HG03521 (cell line): ENCODE data around the gene LRIG2.
"Not testable (repeated sequence)": the region's sequence is repeated elsewhere in the genome, so short reads cannot be mapped to it uniquely, and the experiment has no call there.

Experiments used
- ATAC-seq: cut with Tn5 transposase; IDR thresholded peaks from one replicate; pipeline ENCODE4 v1.9.1; 2021; ENCODE audit warnings: mild to moderate bottlenecking, moderate library complexity; ENCODE audit not compliant: unreplicated experiment

Gene LRIG2, protein sequence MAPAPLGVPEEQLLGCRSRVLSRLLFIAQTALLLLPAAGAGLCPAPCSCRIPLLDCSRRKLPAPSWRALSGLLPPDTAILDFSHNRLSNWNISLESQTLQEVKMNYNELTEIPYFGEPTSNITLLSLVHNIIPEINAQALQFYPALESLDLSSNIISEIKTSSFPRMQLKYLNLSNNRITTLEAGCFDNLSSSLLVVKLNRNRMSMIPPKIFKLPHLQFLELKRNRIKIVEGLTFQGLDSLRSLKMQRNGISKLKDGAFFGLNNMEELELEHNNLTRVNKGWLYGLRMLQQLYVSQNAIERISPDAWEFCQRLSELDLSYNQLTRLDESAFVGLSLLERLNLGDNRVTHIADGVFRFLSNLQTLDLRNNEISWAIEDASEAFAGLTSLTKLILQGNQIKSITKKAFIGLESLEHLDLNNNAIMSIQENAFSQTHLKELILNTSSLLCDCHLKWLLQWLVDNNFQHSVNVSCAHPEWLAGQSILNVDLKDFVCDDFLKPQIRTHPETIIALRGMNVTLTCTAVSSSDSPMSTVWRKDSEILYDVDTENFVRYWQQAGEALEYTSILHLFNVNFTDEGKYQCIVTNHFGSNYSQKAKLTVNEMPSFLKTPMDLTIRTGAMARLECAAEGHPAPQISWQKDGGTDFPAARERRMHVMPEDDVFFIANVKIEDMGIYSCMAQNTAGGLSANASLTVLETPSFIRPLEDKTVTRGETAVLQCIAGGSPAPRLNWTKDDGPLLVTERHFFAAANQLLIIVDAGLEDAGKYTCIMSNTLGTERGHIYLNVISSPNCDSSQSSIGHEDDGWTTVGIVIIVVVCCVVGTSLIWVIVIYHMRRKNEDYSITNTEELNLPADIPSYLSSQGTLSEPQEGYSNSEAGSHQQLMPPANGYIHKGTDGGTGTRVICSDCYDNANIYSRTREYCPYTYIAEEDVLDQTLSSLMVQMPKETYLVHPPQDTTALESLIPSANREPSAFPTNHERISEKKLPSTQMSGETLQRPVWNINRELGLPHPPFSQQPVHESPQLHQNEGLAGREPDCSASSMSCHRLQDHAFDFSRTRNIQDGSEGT

DNA sequence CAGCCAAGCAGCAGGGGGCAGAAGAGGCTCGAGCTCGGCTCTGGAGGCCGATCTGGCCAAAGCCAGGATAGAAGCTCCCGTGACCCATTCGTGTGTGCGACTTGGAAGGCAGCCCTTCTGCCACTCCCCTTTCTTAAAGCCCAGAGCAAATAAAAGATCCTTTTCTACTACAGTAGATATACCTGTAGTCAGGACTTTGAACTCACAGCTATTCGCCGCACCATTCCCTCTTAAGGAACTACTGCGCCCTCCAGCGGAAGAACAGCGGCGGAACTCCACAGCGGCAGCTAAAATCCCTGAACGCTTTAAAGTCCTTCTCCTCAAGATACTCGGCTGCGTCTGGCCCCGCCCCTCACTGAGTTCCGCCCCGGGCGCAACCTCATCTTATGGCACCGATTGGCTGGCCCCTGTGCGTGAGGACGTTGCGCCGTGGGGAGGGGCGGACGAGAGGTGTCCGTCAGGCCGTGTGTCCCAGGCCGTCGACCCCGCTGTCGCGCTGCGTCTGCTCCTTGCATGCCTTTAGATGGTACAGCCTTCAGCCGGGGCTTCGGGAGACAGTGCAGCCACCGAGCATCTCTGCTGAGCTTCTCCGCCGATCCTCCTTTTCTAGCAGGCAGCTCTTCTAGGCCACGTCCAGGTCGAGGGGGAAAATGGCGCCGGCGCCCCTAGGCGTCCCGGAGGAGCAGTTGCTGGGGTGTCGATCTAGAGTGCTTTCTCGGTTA is at the start of gene LRIG2:
TSS of gene LRIG2 (plus strand) at position 442 of the 722 bp plus-strand sequence. CDS start at position 651, 209 bp downstream.
- ATAC-seq = peak; percentile 95

DNA sequence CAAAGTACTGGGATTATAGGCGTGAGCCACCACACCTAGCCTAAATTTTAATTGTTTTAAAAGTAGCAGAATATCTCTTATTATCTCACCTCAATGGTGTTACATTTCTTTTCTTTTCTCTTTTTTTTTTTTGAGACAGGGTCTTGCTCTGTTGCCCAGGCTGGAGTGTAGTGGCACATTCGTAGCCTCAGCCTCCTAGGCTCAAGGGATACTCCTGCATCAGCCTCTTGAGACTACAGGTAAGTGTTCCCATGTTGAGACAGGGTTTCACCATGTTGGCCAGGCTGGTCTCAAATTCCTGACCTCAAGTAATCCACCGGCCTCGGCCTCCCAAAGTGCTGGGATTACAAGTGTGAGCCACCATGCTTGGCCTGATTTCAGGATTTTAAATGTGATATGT is 49.7 kb upstream of the LRIG2 start:
- not testable (repeated sequence) for ATAC-seq

DNA sequence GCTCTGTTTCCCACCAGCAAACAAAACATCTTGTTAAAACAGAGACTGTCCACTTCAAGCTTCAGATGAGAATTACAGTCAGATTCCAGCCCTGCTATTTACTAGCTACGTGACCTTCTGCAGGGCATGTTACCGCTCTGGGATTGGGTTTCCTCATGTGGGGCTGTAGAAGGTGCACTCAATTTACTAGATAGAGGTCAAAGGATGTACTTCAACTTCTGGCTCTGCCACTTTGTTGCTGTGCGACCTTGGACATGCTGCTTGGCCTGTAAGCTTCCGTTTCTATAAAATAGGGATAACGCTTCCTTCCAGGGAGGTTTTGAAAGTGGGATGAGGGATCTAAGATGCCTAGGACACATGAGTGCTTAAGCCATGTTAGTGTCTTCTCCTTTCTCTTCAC is 46.0 kb upstream of the LRIG2 start:
- ATAC-seq = no peak

DNA sequence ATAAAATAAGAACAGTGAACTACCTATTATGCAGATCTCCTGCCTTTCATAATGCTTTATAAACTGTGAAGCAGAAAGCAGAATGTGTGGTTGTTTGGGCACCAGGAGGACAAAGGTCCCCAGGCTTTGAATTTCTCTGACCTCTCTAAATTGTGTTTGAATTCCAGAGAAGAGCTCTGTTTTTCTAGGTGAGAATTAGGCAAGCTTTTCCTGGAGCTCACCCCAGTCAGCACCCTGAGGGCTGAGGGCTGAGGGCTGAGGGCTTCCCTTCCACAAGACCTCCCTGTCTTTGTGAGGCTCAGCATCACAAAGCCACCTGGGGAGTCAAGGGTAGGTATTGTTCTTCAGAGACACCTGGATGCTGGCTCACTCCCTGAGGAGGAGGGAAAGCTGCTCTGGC is 45.5 kb upstream of the LRIG2 start:
- no peak for ATAC-seq

DNA sequence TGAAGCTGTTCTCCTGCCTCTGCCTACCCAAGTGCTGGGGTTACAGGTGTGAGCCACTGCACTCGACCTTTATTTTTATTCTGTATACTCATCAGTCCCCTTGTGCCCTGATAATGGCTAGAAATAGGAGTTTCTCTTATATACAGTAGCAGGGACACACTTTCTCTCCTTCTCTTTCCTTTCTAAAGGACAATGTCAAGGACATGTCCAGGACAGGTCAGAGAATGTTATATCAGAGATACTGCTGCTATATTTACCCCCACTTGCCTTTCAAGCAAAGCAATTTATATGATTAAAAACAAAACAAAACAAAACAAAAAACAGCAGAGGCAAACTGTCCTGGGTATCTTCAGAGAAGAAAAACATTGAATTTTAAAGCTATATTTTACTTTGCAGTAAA is 43.2 kb upstream of the LRIG2 start:
- ATAC-seq = no peak

DNA sequence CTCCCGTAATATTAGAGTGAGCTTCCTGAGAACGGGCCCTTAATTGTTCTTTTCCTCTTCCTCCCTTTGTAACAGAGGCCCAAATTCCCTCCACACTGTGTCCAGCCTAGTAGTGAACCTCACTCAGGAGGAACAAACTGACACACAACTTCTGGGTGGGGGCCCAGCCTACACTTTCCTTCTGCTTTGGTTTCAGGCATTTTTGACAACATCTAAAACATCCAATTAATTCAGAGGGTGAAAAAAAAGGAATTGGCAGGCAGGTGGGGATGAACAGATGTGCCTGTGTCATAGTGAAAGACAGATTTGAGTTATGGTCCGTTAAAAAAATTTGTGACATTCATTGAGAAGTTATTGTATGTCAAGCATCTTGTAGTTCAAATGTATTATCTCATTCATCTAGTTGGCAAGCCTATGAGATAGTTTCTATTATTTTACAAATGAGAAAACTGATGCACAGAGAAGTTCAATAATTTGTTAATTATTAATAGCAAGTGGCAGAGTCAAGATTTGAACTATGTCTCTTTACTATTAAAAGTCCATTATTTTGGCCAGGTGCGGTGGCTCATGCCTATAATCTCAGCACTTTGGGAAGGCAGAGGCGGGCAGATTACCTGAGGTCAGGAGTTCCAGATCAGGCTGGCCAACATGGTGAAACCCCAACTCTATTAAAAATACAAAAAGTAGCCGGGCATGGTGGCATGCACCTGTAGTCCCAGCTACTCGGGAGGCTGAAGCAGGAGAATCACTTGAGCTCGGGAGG is 41.6 kb upstream of the LRIG2 start:
- ATAC-seq = no peak

DNA sequence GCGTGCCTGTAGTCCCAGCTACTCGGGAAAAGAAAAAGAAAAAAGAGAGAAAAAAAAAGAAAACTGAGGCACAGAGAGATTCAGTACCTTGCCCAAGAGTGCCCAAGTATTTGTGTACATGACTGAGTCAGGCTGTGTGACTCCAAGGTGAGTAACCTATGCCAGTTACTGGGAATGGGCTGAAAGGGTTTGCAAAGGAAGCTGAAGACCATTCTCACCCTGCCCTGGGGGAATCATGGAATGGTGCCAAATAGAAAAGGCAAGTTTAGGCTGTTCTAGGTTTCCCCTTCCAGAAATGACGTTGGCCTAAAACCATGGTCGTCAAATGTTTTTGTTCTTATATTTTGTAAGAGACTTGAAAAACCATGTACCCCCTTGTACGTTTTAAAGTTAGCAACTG is 37.9 kb upstream of the LRIG2 start:
- no peak for ATAC-seq

DNA sequence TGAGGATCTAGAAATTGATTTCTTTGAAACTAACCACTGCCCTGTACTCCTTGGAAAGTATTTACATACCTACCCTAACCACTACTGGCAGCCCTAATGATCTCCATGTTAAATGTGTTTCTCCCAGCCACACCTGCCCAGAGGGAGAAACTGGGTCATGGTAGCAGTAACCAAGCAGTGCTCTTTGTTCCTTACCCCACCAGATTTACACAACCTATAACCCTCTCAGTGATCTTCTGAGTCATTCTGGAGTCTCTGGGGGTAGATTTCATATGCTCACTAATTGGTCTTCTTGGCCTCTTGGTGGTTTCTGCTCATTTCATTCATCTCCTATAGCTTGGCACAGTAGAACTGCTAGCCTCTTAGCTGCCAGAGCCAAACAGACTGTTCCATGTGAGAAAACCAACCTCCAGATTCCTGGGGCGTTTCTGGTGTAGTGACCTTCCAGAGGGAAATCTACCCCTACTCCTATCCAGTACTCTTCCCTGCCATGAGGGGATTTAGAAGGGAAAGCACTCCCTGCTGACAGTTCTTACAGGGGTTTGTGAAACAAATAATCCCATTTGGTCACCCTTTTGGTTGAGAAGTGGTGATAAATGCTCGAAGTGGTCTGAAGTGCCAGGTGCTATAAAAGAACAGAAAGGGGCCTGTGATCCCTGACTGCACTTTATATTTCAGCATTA is 36.2 kb upstream of the LRIG2 start:
- ATAC-seq = no peak

DNA sequence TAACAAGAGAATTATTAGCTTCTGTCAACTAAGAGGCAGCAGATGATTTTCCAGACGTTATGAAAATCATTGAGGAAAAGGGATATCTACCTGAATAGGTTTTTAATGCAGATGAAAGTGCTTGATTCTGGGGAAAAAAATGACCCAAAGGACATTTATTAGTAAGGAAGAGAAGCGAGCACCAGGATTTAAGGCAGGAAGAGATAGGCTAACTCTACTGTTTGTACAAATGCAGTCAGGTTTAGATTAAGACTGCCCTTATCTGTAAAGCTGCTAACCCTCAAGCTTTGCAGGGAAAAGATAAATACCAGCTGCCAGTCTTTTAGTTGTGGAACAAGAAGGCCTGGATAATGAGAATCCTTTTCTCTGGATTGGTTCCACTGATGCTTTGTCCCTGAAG is 33.0 kb upstream of the LRIG2 start:
- ATAC-seq = no peak

DNA sequence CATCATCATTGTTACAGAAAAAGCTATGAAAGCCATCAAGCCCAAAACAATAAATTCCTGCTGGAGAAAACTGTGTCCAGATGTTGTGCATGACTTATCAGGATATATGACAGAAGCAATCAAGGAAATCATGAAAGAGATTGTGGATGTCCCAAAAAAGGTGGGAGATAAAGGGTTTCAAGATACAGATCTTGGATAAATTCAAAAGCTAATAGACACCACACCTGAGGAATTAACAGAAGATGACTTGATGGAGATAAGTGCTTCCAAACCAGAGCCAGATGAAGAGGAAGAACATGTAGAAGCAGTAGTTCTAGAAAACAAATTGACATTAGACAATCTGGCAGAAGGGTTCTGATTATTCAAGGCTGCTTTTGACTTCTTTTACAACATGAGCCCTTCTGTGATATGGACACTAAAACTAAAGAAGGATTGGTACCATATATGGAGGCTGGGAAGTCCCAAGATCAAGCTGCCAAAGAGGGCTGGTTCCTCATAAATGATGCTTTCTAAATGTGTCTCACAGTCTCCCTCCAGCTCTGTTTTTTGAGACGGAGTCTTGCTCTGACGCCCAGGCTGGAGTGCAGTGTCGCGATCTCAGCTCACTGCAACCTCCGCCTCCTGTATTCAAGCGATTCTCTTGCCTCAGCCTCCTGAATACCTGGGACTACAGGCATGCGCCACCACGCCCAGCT is 32.1 kb upstream of the LRIG2 start:
- ATAC-seq = no peak

DNA sequence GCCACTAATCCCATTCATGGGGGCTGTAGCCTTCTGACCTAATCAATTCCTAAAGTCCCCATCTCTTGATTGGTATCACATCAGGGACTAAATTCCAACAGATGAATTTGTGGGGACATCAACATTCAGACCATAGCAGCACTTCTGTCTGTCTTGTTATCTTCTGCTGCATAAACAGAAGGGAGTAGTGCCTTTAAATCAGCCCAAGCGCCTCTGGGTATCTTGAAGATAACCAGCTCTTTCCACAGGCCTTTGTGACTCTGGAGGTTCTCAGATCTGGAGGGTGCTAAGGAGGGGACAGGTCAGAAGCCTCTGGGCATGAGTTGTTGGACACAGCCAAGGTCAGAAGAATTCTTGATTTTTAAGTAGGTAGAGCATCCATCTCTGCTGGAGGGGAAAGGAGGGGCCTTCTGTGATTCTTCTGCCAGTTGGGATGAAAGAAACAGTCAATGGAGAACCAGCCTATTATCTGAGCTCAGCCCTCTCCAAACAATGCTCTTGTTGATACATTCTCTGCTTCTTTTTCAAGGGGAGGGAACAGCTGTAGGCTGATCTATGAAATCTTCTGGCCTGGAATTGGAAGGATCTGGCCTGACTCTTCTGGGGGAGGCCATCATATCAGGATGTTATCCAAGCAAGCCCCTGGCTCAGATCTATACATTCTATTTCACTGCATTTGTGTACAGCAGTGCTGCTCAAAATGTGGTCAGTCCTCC is 31.3 kb upstream of the LRIG2 start:
- ATAC-seq = no peak

DNA sequence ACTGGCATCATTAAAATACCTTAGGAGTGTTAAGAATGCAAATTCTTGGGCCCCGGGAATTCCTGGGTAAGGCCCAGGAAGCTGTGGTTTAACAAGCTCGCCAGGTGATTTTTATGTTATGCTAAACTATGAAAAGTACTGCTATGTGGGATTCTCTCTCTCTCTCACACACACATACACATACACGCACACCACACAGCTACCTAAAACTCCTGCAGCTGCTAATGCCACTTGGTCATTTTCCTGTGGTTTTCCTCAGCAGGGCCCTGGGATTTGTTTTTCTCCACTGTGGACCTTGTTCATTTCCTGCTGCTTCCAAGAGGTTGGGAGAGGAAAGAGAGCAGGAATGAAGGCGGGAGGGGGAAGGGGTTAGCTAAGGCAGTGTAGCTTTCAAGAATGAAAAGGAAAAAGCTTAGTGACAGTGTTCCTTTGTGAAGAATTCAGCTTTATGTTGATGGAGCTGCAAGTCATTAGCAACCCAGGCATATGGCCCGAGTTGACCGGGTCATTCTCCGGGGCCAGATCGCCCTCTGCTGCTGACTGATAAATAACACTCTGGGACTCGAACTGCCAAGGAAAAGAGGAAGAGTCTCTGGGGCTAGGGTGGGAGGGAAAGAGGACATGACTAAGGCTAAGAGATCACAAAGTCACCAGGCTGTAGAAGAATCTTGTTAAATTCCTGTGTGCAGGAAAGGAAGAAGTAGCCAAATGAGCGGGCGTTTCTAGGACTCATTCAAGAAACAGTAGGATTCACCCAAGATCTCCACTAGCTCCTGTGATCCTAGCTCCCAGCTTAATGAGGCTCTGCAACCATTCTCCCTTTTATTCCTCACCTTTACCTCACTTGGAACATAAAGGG is 30.5 kb upstream of the LRIG2 start:
- no peak for ATAC-seq

DNA sequence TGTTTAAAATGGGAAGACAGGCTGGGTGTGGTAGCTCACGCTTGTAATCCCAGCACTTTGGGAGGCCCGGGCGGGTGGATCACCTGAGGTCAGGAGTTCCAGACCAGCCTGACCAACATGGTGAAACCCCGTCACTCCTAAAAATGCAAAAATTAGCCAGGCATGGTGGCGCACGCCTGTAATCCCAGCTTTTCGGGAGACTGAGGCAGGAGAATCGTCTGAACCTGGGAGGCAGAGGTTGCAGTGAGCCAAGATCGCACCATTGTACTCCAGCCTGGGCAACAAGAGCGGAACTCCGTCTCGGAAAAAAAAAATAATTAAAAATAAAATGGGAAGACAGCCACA is 29.9 kb upstream of the LRIG2 start:
- not testable (repeated sequence) for ATAC-seq

DNA sequence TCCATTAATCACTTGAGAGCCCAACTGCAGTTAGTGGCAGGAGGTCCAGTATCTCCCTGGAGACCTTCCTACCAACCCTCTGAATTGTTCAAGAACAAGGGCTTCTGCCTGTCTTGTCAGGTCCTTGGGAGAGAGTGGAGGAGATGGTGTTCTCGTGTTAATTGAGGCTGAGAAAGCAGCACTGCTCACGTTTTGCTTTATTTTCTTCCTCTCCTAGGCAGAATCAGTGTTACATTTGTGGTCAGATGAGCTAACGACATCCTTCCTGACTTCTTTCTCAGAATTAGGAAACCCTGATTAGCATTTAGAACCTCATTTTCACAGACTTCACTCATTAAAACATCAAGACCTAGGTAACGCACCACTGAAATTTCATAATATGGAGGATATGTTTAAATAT is 26.4 kb upstream of the LRIG2 start:
- no peak for ATAC-seq

DNA sequence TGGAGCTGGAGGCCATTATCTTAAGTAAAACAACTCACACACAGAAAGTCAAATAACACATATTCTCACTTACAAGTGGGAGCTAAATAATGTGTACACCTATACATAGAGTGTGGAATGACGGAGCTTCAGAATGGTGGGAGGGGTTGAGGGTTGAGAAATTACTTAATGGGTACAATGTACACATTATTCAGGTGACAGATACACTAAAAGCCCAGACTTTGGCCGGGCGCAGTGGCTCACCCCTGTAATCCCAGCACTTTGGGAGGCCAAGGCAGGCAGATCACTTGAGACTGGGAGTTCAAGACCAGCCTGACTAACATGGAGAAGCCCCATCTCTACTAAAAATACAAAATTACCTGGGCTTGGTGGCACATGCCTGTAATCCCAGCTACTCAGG is 24.9 kb upstream of the LRIG2 start:
- no peak for ATAC-seq

DNA sequence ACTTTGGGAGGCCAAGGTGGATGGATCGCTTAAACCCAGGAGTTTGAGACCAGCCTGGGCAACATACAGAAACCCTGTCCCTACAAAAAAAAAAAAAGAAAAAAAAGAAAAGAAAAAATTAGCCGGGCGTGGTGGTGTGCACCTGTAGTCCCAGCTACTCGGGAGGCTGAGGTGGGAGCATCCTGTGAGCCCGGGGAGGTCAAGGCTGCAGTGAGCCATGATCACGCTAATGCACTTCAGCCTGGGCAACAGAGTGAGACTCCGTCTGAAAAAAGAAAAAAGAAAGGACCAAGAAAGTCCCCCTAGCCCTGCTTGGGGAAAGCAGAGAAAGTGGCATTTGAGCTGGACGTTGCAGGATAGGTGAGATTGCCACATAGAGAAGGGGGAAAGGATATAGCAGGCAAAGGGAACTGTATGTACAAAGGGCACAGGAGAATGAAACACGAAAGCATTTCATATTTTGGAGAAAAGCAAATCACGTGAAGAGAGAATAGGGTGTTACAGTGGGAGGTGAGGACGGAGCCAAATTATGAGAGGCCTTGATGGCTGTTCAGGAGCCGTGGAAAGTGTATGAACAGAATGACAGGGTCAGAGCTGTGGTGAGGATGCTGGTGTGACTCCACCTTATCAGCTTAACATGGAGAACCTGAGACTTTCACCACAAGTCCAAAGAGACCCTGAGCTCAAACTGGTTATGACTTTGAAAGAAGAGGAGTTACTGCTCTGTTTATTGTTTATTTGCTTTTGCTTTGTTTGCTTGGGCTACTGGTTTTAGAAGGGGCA is 19.5 kb upstream of the LRIG2 start:
- no peak for ATAC-seq

DNA sequence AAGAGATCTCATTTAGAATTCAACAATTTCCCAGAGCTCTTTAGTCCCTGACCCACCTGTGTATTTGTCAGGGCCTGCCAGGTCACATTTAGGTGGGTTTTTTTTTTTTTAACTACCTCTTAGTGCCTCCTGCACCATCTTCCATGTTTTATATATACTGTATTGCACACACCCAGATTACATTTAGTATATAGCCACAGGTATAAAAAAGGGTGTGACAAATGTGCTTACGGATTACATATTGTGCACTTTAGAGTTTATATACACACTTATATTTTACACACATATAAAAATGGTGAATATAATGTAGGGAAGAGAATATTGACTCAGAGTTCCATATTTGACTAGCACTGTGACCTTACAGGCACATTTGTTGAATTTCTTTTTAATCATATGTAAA is 17.4 kb upstream of the LRIG2 start:
- no peak for ATAC-seq
